ENCODE measurements around the gene SGSH.
"Not testable (repeated sequence)": the region's sequence is repeated elsewhere in the genome, so short reads cannot be mapped to it uniquely, and the experiment has no call there.

DNA sequence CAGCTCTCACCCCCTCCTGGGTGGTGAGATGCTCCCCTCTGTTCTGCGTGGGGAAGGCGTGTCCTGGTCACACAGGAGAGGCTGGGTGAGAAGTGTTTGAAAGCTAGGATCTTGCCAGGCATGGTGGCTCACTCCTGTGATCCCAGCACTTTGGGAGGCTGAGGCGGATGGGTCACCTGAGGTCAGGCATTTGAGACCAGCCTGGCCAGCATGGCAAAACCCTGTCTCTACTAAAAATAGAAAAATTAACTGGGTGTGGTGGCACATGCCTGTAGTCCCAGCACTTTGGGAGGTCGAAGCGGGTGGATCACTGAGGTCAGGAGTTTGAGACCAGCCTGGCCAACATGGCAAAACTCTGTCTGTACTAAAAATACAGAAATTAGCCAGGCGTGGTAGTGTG is 24.3 kb upstream of the SGSH start:
- TF ChIP-seq, protein P1, sequence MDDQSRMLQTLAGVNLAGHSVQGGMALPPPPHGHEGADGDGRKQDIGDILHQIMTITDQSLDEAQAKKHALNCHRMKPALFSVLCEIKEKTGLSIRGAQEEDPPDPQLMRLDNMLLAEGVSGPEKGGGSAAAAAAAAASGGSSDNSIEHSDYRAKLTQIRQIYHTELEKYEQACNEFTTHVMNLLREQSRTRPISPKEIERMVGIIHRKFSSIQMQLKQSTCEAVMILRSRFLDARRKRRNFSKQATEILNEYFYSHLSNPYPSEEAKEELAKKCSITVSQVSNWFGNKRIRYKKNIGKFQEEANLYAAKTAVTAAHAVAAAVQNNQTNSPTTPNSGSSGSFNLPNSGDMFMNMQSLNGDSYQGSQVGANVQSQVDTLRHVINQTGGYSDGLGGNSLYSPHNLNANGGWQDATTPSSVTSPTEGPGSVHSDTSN (CRISPR knock-in tag; IDR thresholded peaks at IDR 0.05) = not testable (repeated sequence)
- TF ChIP-seq, protein P2, sequence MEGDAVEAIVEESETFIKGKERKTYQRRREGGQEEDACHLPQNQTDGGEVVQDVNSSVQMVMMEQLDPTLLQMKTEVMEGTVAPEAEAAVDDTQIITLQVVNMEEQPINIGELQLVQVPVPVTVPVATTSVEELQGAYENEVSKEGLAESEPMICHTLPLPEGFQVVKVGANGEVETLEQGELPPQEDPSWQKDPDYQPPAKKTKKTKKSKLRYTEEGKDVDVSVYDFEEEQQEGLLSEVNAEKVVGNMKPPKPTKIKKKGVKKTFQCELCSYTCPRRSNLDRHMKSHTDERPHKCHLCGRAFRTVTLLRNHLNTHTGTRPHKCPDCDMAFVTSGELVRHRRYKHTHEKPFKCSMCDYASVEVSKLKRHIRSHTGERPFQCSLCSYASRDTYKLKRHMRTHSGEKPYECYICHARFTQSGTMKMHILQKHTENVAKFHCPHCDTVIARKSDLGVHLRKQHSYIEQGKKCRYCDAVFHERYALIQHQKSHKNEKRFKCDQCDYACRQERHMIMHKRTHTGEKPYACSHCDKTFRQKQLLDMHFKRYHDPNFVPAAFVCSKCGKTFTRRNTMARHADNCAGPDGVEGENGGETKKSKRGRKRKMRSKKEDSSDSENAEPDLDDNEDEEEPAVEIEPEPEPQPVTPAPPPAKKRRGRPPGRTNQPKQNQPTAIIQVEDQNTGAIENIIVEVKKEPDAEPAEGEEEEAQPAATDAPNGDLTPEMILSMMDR (tag by site-specific recombination; IDR thresholded peaks at IDR 0.05) = not testable (repeated sequence)
- not testable (repeated sequence) for TF ChIP-seq ZNF350 (tag by site-specific recombination; IDR thresholded peaks at IDR 0.05); ZFP3 (tag by site-specific recombination; IDR thresholded peaks at IDR 0.05; ENCODE audit: low read depth); ZFP37 (tag by site-specific recombination; IDR thresholded peaks at IDR 0.05); ZNF658 (tag by site-specific recombination; IDR thresholded peaks at IDR 0.05); KLF1 (tag by site-specific recombination; IDR thresholded peaks at IDR 0.05)

Data from HEK293 (cell line).